B cell (primary cell): ENCODE results near the gene HES7. TPM values are rescaled to one million over a fixed set of nuclear protein-coding genes. Genes with fewer than 3 reads are reported as not detected.

Experiments used
- ATAC-seq: fragments of 200-7000 bp; cut with Tn5 transposase; one replicate; pipeline ENCODE4 v1.10.0; 2021; ENCODE audit warnings: low read depth, mild to moderate bottlenecking, moderate number of reproducible peaks, moderate library complexity
- CTCF ChIA-PET: fragments of 350-600 bp; sonication (Branson Sonifier 250); formaldehyde crosslinking; loops from one replicate; lab custom pipeline; 2021; ENCODE audit warnings: antibody characterized with exemption, inconsistent platforms; lab: Charles Lee
- POLR2A ChIA-PET: fragments of 350-600 bp; sonication (Branson Sonifier 250); formaldehyde crosslinking; loops from one replicate; lab custom pipeline; 2021; ENCODE audit warnings: antibody characterized with exemption; lab: Charles Lee
- DNase-seq: peaks from one replicate; pipeline ENCODE4 v3.0.0; 2013
- H2AFZ ChIP-seq: 2 replicates; pipeline ENCODE4 v1.6.1; 2012; ENCODE audit warnings: mild to moderate bottlenecking, low read depth, low read length; ENCODE audit not compliant: insufficient read depth, poor library complexity, severe bottlenecking
- H3K27ac ChIP-seq, 2 donors: 1 replicate in 1 of 2; 2 replicates in 1 of 2; pipeline ENCODE4 v1.5.1; 2012 to 2013; ENCODE audit warnings: low read length in 2 of 2, mild to moderate bottlenecking in 2 of 2, moderate library complexity in 1 of 2
- H3K27me3 ChIP-seq, 4 experiments: fragments of 200-600 bp in 1 of 4; sonication (generic) in 1 of 4; replicated peaks in 1 of 4; 1 replicate in 2 of 4; 2 replicates in 2 of 4; pipeline versions ENCODE4 v1.6.1 to v1.7.0; 2013 to 2016; ENCODE audit warnings: low read length in 3 of 4, mild to moderate bottlenecking in 2 of 4, mixed read lengths in 1 of 4, moderate library complexity in 1 of 4; ENCODE audit not compliant: insufficient read depth in 4 of 4, control insufficient read depth in 3 of 4; ENCODE audit errors: control extremely low read depth in 1 of 4
- H3K36me3 ChIP-seq, 2 experiments: replicated peaks in 1 of 2; 1 replicate in 1 of 2; 2 replicates in 1 of 2; pipeline versions ENCODE4 v1.6.1 to v1.7.1; 2013; ENCODE audit warnings: low read length in 1 of 2; ENCODE audit not compliant: insufficient read depth in 2 of 2, control insufficient read depth in 1 of 2; ENCODE audit errors: control extremely low read depth in 1 of 2, extremely low read depth in 1 of 2
- H3K4me1 ChIP-seq, 2 donors: fragments of 200-600 bp in 1 of 2; sonication (generic) in 1 of 2; 1 replicate in 1 of 2; 2 replicates in 1 of 2; pipeline versions ENCODE4 v1.5.1 to v1.6.1; 2013 to 2017; ENCODE audit warnings: low read length in 2 of 2; ENCODE audit not compliant: control insufficient read depth in 2 of 2, insufficient read depth in 2 of 2
- H3K4me2 ChIP-seq: replicated peaks from 2 replicates; pipeline ENCODE3; 2012; ENCODE audit warnings: mild to moderate bottlenecking, low read depth, low read length; ENCODE audit not compliant: poor library complexity, severe bottlenecking
- H3K4me3 ChIP-seq, 5 experiments: fragments of 200-600 bp in 1 of 5; sonication (generic) in 1 of 5; 1 replicate in 3 of 5; 2 replicates in 2 of 5; pipeline versions ENCODE4 v1.5.1 to v1.7.0; 2011 to 2016; ENCODE audit warnings: low read length in 4 of 5, mild to moderate bottlenecking in 4 of 5, low read depth in 2 of 5, control low read depth in 1 of 5, moderate library complexity in 1 of 5; ENCODE audit not compliant: insufficient read depth in 1 of 5; ENCODE audit errors: control extremely low read depth in 1 of 5, extremely low read depth in 1 of 5
- H3K79me2 ChIP-seq: fragments of 200-600 bp; sonication (generic); one replicate; pipeline ENCODE4 v1.6.0; 2016; ENCODE audit warnings: low read length; ENCODE audit not compliant: control insufficient read depth, insufficient read depth
- H3K9ac ChIP-seq: fragments of 200-600 bp; sonication (generic); 2 replicates; pipeline ENCODE4 v1.6.1; 2017; ENCODE audit warnings: mild to moderate bottlenecking, low read length, moderate library complexity
- H3K9me3 ChIP-seq, 3 donors: one replicate each; pipeline versions ENCODE4 v1.6.1 to v1.7.1; 2013; ENCODE audit warnings: low read length in 2 of 3; ENCODE audit not compliant: control insufficient read depth in 2 of 3, insufficient read depth in 1 of 3; ENCODE audit errors: control extremely low read depth in 1 of 3
- H4K20me1 ChIP-seq: 2 replicates; pipeline ENCODE4 v1.6.0; 2012; ENCODE audit warnings: mild to moderate bottlenecking, low read length; ENCODE audit not compliant: insufficient read depth, control insufficient read depth, poor library complexity, severe bottlenecking
- H3K27ac Mint-ChIP-seq: one replicate; pipeline ENCODE4 v1.8.0; 2021; ENCODE audit warnings: mixed read lengths
- H3K27me3 Mint-ChIP-seq: one replicate; pipeline ENCODE4 v1.8.0; 2021; ENCODE audit warnings: mixed read lengths
- H3K4me1 Mint-ChIP-seq: one replicate; pipeline ENCODE4 v1.8.0; 2021; ENCODE audit warnings: mixed read lengths
- H3K4me3 Mint-ChIP-seq: one replicate; pipeline ENCODE4 v1.8.0; 2021; ENCODE audit warnings: mixed read lengths
- H3K9me3 Mint-ChIP-seq: one replicate; pipeline ENCODE4 v1.8.0; 2022; ENCODE audit warnings: mixed read lengths; ENCODE audit not compliant: insufficient read depth
- EZH2 ChIP-seq: IDR thresholded peaks from 2 replicates; pipeline ENCODE4 v1.6.1; 2012; ENCODE audit warnings: borderline replicate concordance, low read depth, mild to moderate bottlenecking, moderate library complexity, low read length; ENCODE audit not compliant: insufficient read depth, poor library complexity, severe bottlenecking
- WGBS: methylation state at CpG from one replicate; pipeline ENCODE4 v1.1.5; 2013; ENCODE audit warnings: missing lambda C conversion rate; ENCODE audit not compliant: insufficient coverage; 5-methylcytosine and 5-hydroxymethylcytosine counted together
- intact Hi-C: fragments of 100-400 bp; cut with micrococcal nuclease; formaldehyde crosslinking; loops from one replicate; pipeline ENCODE4 v1.10.0; 2022
- polyA plus RNA-seq: library from polyadenylated mRNA; depleted of rRNA; stranded (reverse); fragments of >200 nt; gene quantifications from 2 replicates; pipeline ENCODE4 v1.2.3, GENCODE V29; 2012
- total RNA-seq, 2 donors: library from RNA; stranded (reverse); fragments of 120-200 nt in 1 of 2; gene quantifications; 1 replicate in 1 of 2; 2 replicates in 1 of 2; pipeline versions ENCODE4 v1.2.3 to v1.2.4, GENCODE V29; 2013 to 2022
- TF ChIP-seq, protein P1 (sequence below): fragments of 200-600 bp; IDR thresholded peaks from one replicate; pipeline ENCODE4 v1.8.0; 2022; ENCODE audit warnings: antibody characterized with exemption, mild to moderate bottlenecking

HES7 gene
- total and polyA plus RNA-seq, 2 donors (not counting 1 experiment from before 2014, with no cell fraction given) = 0.34 TPM; not detected in 1

DNA sequence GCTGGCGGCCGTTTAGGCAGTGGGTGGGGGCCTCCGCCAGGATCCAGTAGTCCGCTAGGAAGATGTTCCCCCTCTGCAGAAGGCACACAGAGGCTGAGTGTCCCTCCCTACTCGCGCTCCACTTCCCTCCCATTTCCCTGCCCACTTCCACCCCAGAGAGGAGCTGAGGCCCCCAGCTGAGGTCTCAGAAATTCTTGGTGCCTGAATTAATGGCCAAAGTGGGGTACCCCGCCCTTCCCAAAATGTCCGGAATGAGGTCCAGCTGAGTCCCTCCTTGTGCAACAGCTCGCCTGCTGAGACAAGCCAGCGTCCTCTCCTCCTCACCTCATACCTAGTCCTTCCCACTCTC lies 13.5 kb downstream of the HES7 start:
- intact Hi-C loops = loop anchor here (1.0 kb wide), 3 partner anchors 16 to 50 kb away; no protein-coding TSS in a partner anchor
- Histone ChIP-seq H3K79me2 (no peaks in the 10 kb centered on the region), H3K4me3 (peak overlapping the region in 2 of 5 experiments; percentile 49 to 56), H3K9me3 (peaks cover 0 to 5% (median 0%) of the 10 kb centered on the region in 3 donors), H3K36me3 (no peaks in the 10 kb centered on the region), H3K4me1 (peaks cover 10 to 11% of the 10 kb centered on the region in 2 donors), H3K4me2 (peak overlapping the region; percentile 97), H3K9ac (no peak overlapping the region), H3K27ac (no peak overlapping the region), H2AFZ (peak overlapping the region; percentile 79), H3K27me3 (peaks cover 0 to 58% (median 38%) of the 10 kb centered on the region in 4 experiments), H4K20me1 (no peaks in the 10 kb centered on the region)
- Mint-ChIP-seq H3K27me3 (peaks cover 42% of the 10 kb centered on the region), H3K4me3 (peak overlapping the region; percentile 39), H3K27ac (peak overlapping the region; percentile 53), H3K4me1 (peaks cover 10% of the 10 kb centered on the region), H3K9me3 (no peaks in the 10 kb centered on the region)
- POLR2A ChIA-PET = no interaction called here
- DNase-seq (no peak), ATAC-seq (no peak)
- CTCF ChIA-PET = interaction anchor here (0.6 to 20.5 kb wide), 25 partner anchors 9 to 253 kb away, joined by 3 to 360 read pairs (median 5); partner anchors contain the start of gene NAA38
- WGBS = 17% methylated on average over 10 of the region's 10 CpGs
- TF ChIP-seq, protein P1, sequence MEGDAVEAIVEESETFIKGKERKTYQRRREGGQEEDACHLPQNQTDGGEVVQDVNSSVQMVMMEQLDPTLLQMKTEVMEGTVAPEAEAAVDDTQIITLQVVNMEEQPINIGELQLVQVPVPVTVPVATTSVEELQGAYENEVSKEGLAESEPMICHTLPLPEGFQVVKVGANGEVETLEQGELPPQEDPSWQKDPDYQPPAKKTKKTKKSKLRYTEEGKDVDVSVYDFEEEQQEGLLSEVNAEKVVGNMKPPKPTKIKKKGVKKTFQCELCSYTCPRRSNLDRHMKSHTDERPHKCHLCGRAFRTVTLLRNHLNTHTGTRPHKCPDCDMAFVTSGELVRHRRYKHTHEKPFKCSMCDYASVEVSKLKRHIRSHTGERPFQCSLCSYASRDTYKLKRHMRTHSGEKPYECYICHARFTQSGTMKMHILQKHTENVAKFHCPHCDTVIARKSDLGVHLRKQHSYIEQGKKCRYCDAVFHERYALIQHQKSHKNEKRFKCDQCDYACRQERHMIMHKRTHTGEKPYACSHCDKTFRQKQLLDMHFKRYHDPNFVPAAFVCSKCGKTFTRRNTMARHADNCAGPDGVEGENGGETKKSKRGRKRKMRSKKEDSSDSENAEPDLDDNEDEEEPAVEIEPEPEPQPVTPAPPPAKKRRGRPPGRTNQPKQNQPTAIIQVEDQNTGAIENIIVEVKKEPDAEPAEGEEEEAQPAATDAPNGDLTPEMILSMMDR = peak; percentile 27
- TF ChIP-seq EZH2 = no peak

DNA sequence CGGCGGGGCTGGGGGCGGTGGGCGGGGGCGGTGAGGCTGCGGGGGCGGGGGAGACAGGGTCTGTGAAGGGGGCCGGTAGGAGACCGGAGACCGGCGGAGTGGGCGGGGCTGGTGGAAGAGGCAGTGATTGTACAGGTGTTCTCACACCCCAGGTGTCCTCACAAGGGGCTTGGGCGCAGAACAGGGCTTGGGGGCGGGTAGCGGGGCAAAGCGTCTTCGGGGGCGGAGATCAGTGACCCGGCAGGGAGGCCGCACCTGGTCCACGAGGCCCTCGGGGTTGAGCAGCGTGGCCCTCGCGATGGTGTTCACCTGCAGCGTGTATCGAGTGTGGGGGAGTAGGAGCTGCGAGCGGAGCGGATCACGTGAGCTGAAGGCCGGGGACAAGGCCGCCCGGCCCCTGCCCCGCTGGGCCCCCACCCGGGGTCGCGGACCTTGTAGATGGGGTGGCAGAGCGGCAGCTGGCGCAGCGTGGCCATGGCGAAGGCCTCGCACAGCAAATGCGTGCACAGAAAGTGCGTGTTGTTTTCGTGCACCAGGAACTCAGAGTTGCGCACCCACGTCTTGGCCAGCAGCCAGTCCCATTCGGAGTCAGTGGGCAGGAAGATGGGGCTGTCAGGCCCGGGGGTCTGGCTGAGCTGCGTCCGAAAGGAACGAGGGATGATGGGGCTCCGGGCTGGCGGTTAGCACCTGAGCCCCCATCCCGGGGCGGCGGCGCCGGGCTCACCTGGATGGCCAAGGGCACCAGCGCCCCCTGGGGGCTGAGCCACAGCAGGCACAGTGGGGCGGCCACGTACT lies 14.0 kb downstream of the HES7 start:
- peaks cover 0 to 5% (median 0%) of the 10 kb centered on the region in 3 donors for H3K9me3 ChIP-seq
- H3K27ac Mint-ChIP-seq = peak overlapping the region; percentile 53
- CTCF ChIA-PET = interaction anchor here (0.7 to 20.5 kb wide), 23 partner anchors 8 to 252 kb away, joined by 3 to 360 read pairs (median 5); partner anchors contain the start of gene NAA38
- TF ChIP-seq, protein P1 = peak; percentile 93
- no peak for TF ChIP-seq EZH2
- H3K36me3 ChIP-seq = no peaks in the 10 kb centered on the region
- WGBS = 14% methylated on average over 56 of the region's 63 CpGs
- peak overlapping the region; percentile 64 for H3K9ac ChIP-seq
- peak overlapping the region; percentile 79 for H2AFZ ChIP-seq
- H3K9me3 Mint-ChIP-seq = no peaks in the 10 kb centered on the region
- POLR2A ChIA-PET = no interaction called here
- DNase-seq = peak; percentile 87
- H3K27me3 ChIP-seq = peaks cover 0 to 52% (median 32%) of the 10 kb centered on the region in 4 experiments
- intact Hi-C loops = loop anchor here (1.0 kb wide), 3 partner anchors 16 to 50 kb away; no protein-coding TSS in a partner anchor
- no peaks in the 10 kb centered on the region for H4K20me1 ChIP-seq
- peak overlapping the region; percentile 97 for H3K4me2 ChIP-seq
- H3K79me2 ChIP-seq = no peaks in the 10 kb centered on the region
- peak overlapping the region; percentile 68 for H3K4me3 Mint-ChIP-seq
- peaks cover 36% of the 10 kb centered on the region for H3K27me3 Mint-ChIP-seq
- no peak overlapping the region for H3K27ac ChIP-seq
- H3K4me1 Mint-ChIP-seq = peaks cover 10% of the 10 kb centered on the region
- H3K4me3 ChIP-seq = peak overlapping the region in 4 of 5 experiments; percentile 37 to 56 (median 52)
- ATAC-seq = peak; percentile 92
- H3K4me1 ChIP-seq = peaks cover 10 to 11% of the 10 kb centered on the region in 2 donors
